Stomach (tissue), 9 donors: ENCODE results near the gene KARS1. TPM values are rescaled to one million over a fixed set of nuclear protein-coding genes. Genes with fewer than 3 reads are reported as not detected.

ENCODE experiments used
- DNase-seq, 2 donors: peaks; one replicate each; pipeline versions ENCODE4 v3.0.0 to v3.0.0-alpha.2; 2013 to 2019
- H3K27ac ChIP-seq, 5 donors: fragments of 200-600 bp in 4 of 5; sonication (generic) in 4 of 5; one replicate each; pipeline ENCODE4 v1.5.1; 2013 to 2019; ENCODE audit warnings: mild to moderate bottlenecking in 1 of 5, moderate library complexity in 1 of 5
- H3K27me3 ChIP-seq, 3 donors: fragments of 200-600 bp; sonication (generic); one replicate each; pipeline ENCODE4 v1.5.1; 2017 to 2019; ENCODE audit warnings: mixed run types in 1 of 3
- H3K36me3 ChIP-seq, 4 donors: fragments of 200-600 bp; sonication (generic); 1 replicate in 3 of 4; 2 replicates in 1 of 4; pipeline ENCODE4 v1.5.1; 2016 to 2019
- H3K4me1 ChIP-seq, 4 donors: fragments of 200-600 bp; sonication (generic); one replicate each; pipeline ENCODE4 v1.5.1; 2016 to 2019
- H3K4me3 ChIP-seq, 4 donors: fragments of 200-600 bp; sonication (generic) in 3 of 4; one replicate each; pipeline ENCODE4 v1.5.1; 2016 to 2019; ENCODE audit warnings: mild to moderate bottlenecking in 1 of 4
- H3K9me3 ChIP-seq, 4 donors: fragments of 200-600 bp; sonication (generic); one replicate each; pipeline ENCODE4 v1.5.1; 2016 to 2019
- CTCF ChIP-seq, 7 experiments: fragments of 450-650 bp in 4 of 7; fragments of 200-600 bp in 3 of 7; sonication (generic) in 3 of 7; IDR thresholded peaks; one replicate each; pipeline ENCODE4 v1.5.1; 2016 to 2019; ENCODE audit warnings: antibody characterized with exemption in 7 of 7, control low read depth in 2 of 7, mild to moderate bottlenecking in 1 of 7
- EP300 ChIP-seq: sonication (generic); formaldehyde crosslinking; IDR thresholded peaks from one replicate; pipeline ENCODE4 v1.6.1; 2017; ENCODE audit warnings: antibody characterized with exemption
- POLR2A ChIP-seq, 4 donors: fragments of 450-650 bp; IDR thresholded peaks; one replicate each; pipeline ENCODE4 v1.6.1; 2016; ENCODE audit warnings: antibody characterized with exemption in 4 of 4, control low read depth in 2 of 4, mild to moderate bottlenecking in 1 of 4, moderate library complexity in 1 of 4
- POLR2AphosphoS5 ChIP-seq, 3 donors: sonication (generic); formaldehyde crosslinking; IDR thresholded peaks; one replicate each; pipeline ENCODE4 v1.6.1; 2016; ENCODE audit warnings: antibody characterized with exemption in 3 of 3
- WGBS, 5 donors: extraction: QIAGEN DNeasy Blood & Tissue Kit in 3 of 5; methylation state at CpG; one replicate each; pipeline versions ENCODE4 v1.1.5 to v1.1.7; 2013 to 2018; 5-methylcytosine and 5-hydroxymethylcytosine counted together
- intact Hi-C: fragments of 100-400 bp; cut with DNase I; formaldehyde crosslinking; loops from one replicate; pipeline ENCODE4 v1.15.1; 2023; ENCODE audit warnings: low total_unique reads
- polyA plus RNA-seq, 3 donors: library from polyadenylated mRNA; stranded (reverse); fragments of 200-250 nt; gene quantifications; one replicate each; pipeline ENCODE4 v1.2.3, GENCODE V29; 2013
- total RNA-seq, 5 donors: library from RNA; depleted of rRNA; stranded (reverse); fragments of >200 nt; gene quantifications; one replicate each; pipeline versions ENCODE4 v1.1.0 to v1.2.3, GENCODE V29; 2014 to 2016
- donor health status: healthy with polysubstance abuse.
- donor health status: Bipolar disorder and iron deficiency.
- donor health status: healthy.

The KARS1 gene
- total and polyA plus RNA-seq, 8 donors = 81.2 to 196 (median 92.7) TPM

DNA sequence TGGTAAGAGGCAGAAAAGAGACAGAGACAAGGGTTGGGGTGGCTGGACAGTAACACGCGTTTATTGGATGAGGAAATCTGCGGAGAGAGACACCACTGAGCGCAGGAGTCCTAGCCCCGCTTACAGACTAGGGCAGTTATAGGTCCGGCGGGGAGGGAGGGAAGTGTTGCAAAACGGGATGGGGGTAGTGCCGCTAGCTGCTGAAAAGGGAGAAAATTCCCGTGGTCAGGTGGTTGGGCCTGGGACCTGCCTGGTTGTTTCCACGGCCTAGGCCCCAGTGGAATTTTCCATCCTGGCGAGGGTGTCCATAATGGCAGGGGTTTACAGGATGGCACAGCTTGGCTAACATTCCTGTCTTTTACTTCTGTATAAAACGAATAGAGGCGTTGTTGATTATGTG, 34.8 kb upstream of the KARS1 start:
- Histone ChIP-seq H3K27me3 (peaks cover 0 to 49% (median 0%) of the 10 kb centered on the region in 3 donors), H3K27ac (no peak overlapping the region), H3K9me3 (no peaks in the 10 kb centered on the region), H3K36me3 (no peaks in the 10 kb centered on the region), H3K4me1 (peaks cover 6 to 20% (median 12%) of the 10 kb centered on the region in 4 donors), H3K4me3 (no peak overlapping the region)
- intact Hi-C loops = no loop called here
- no peak for DNase-seq
- no peak for TF ChIP-seq EP300
- WGBS, 5 donors = 87 to 92% (median 88%) methylated on average over 14 of the region's 14 CpGs

- intact Hi-C loops = no loop called here
- TF ChIP-seq POLR2AphosphoS5 (IDR thresholded peaks at IDR 0.05) (no peak), POLR2A (IDR thresholded peaks at IDR 0.05) (no peak)
- Histone ChIP-seq H3K27me3 (peaks cover 0 to 59% (median 0%) of the 10 kb centered on the region in 3 donors), H3K36me3 (no peaks in the 10 kb centered on the region), H3K27ac (no peak overlapping the region), H3K4me3 (no peak overlapping the region), H3K9me3 (no peaks in the 10 kb centered on the region), H3K4me1 (peaks cover 6 to 11% (median 8%) of the 10 kb centered on the region in 4 donors)
- DNase-seq = no peak
- 82 to 93% (median 87%) methylated on average over 3 to 5 of the region's 5 CpGs for WGBS, 5 donors
Observed at GRCh38 chr16:75679366-75679765, 31.9 kb upstream of the KARS1 start.

DNA sequence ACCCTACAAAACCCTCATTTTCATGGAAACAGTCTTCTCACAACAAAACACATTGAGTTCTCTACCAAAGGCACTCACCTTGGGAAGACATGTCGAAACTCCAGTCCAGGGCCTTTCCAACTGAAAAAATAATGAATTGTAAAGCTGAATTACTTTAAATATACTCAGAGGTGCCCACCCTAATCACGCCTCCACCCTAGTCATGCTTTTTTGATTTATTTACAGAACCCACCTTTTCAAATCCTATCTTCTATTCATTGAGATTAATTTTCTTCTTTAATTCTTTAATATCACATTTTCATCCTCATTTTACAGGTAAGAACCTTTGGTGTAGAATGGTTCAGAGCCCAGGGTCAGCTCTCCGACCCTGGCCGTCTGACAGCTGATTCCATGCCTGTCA, 29.4 kb upstream of the KARS1 start, which contains the start of gene CPHXL2:
Gene CPHXL2, minus strand, starts transcription at position 101 of the 400 bp plus-strand sequence. Its CDS starts 10 bp downstream, at position 91.
- DNase-seq = no peak
- Histone ChIP-seq H3K36me3 (no peaks in the 10 kb centered on the region), H3K27ac (no peak within 1 kb of the TSS), H3K9me3 (no peaks in the 10 kb centered on the region), H3K27me3 (peaks cover 0 to 39% (median 0%) of the 10 kb centered on the region in 3 donors), H3K4me3 (no peak within 1 kb of the TSS), H3K4me1 (peaks cover 6 to 11% (median 8%) of the 10 kb centered on the region in 4 donors)
- no peak for TF ChIP-seq CTCF (IDR thresholded peaks at IDR 0.05)
- no peak for TF ChIP-seq POLR2A (IDR thresholded peaks at IDR 0.05)
- no peak for TF ChIP-seq POLR2AphosphoS5 (IDR thresholded peaks at IDR 0.05)
- TF ChIP-seq EP300 = no peak
- 91 to 95% (median 94%) methylated on average over 4 of the region's 4 CpGs for WGBS, 5 donors
- intact Hi-C loops = no loop called here

DNA sequence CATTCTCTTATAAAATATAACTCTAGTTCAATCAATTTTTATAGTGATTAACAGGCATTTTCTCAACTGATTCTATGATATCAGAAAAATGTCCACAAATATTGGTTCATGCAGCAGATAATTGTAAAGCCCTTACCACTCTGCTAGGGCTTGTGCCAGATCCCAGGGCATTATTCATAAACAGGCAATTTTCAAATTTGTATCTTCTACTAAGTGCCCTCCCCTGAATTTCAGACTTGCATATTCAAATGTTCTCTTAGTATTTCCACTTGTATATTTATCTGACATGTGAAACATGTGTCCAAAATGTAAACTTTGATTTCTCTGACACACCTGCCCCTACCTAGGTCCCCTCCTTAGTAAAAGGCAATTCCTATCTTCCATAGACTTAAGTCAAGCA, 20.0 kb upstream of the KARS1 start:
- H3K9me3 ChIP-seq = no peaks in the 10 kb centered on the region
- H3K27me3 ChIP-seq = no peaks in the 10 kb centered on the region
- H3K4me1 ChIP-seq = no peaks in the 10 kb centered on the region
- intact Hi-C loops = no loop called here
- H3K4me3 ChIP-seq = no peak overlapping the region
- no peak for DNase-seq
- no peak overlapping the region for H3K27ac ChIP-seq
- TF ChIP-seq POLR2A (IDR thresholded peaks at IDR 0.05) (no peak), EP300 (no peak), CTCF (IDR thresholded peaks at IDR 0.05) (no peak), POLR2AphosphoS5 (IDR thresholded peaks at IDR 0.05) (no peak)
- no peaks in the 10 kb centered on the region for H3K36me3 ChIP-seq

- Histone ChIP-seq H3K27me3 (no peaks in the 10 kb centered on the region), H3K36me3 (peaks cover 20 to 62% (median 55%) of the 10 kb centered on the region in 4 donors), H3K4me3 (no peak overlapping the region), H3K9me3 (no peaks in the 10 kb centered on the region), H3K4me1 (peaks cover 0 to 15% (median 8%) of the 10 kb centered on the region in 4 donors), H3K27ac (no peak overlapping the region)
- no peak for TF ChIP-seq POLR2A (IDR thresholded peaks at IDR 0.05)
- TF ChIP-seq POLR2AphosphoS5 (IDR thresholded peaks at IDR 0.05) = no peak
- TF ChIP-seq CTCF (IDR thresholded peaks at IDR 0.05) = no peak
- TF ChIP-seq EP300 = no peak
- WGBS, 5 donors = 39 to 66% (median 45%) methylated on average over 4 of the region's 4 CpGs
- intact Hi-C loops = no loop called here
- DNase-seq = no peak
Observed at GRCh38 chr16:75660726-75661302, 13.3 kb upstream of the KARS1 start.
